Heart right ventricle (tissue), 16 donors: ENCODE results near the gene HOPX. TPM values are rescaled to one million over a fixed set of nuclear protein-coding genes. Genes with fewer than 3 reads are reported as not detected.
A peak's percentile ranks its signal among the peaks of the same experiment; 100 is the strongest.
"Not testable (repeated sequence)": the region's sequence is repeated elsewhere in the genome, so short reads cannot be mapped to it uniquely, and the experiment has no call there.

Experiments used
- ATAC-seq, 8 donors: fragments of 200-7000 bp; cut with Tn5 transposase; one replicate each; pipeline ENCODE4 v1.9.1; 2020; ENCODE audit warnings: mild to moderate bottlenecking in 8 of 8, moderate library complexity in 8 of 8, moderate number of reproducible peaks in 1 of 8
- DNase-seq, 2 donors: peaks; one replicate each; pipeline ENCODE4 v3.0.0-alpha.2; 2020
- H3K27ac ChIP-seq, 10 donors: fragments of 200-600 bp; sonication (generic) in 2 of 10; one replicate each; pipeline versions ENCODE4 v1.5.0 to v1.8.0; 2020 to 2022; ENCODE audit warnings: mild to moderate bottlenecking in 3 of 10
- H3K27me3 ChIP-seq, 7 donors: fragments of 200-600 bp; one replicate each; pipeline ENCODE4 v1.8.0; 2021 to 2022; ENCODE audit warnings: mild to moderate bottlenecking in 2 of 7
- H3K36me3 ChIP-seq, 9 donors: fragments of 200-600 bp; sonication (generic) in 1 of 9; one replicate each; pipeline versions ENCODE4 v1.5.0 to v1.8.0; 2020 to 2022; ENCODE audit warnings: mild to moderate bottlenecking in 2 of 9
- H3K4me1 ChIP-seq, 9 donors: fragments of 200-600 bp; sonication (generic) in 1 of 9; one replicate each; pipeline versions ENCODE4 v1.5.0 to v1.8.0; 2020 to 2022; ENCODE audit warnings: mild to moderate bottlenecking in 4 of 9
- H3K4me3 ChIP-seq, 10 donors: fragments of 200-600 bp; sonication (generic) in 2 of 10; one replicate each; pipeline versions ENCODE4 v1.5.0 to v1.8.0; 2020 to 2022; ENCODE audit warnings: mild to moderate bottlenecking in 7 of 10, moderate library complexity in 2 of 10
- H3K9me3 ChIP-seq, 11 donors: fragments of 200-600 bp in 10 of 11; sonication (generic) in 2 of 11; one replicate each; pipeline versions ENCODE4 v1.5.0 to v1.8.0; 2013 to 2022; ENCODE audit warnings: mild to moderate bottlenecking in 2 of 11, control low read depth in 1 of 11, moderate library complexity in 1 of 11
- WGBS, 2 donors: extraction: QIAGEN DNeasy Blood & Tissue Kit; methylation state at CpG; one replicate each; pipeline ENCODE4 v1.1.7; 2013; ENCODE audit warnings: inconsistent platforms in 1 of 2; 5-methylcytosine and 5-hydroxymethylcytosine counted together
- intact Hi-C, 10 donors: fragments of 100-400 bp; cut with DNase I; formaldehyde crosslinking; loops; one replicate each; pipeline versions ENCODE4 v1.11.1 to v1.14.2; 2022
- polyA plus RNA-seq, 2 donors: library from polyadenylated mRNA; stranded (reverse); fragments of 200-250 nt; gene quantifications; one replicate each; pipeline ENCODE4 v1.2.3, GENCODE V29; 2013
- total RNA-seq, 10 donors: library from RNA; stranded (reverse); fragmentation: NEBNext Ultra II Directional in 3 of 10; extraction: Animal tissue kit (Norgen Biotek cat#: 25700) in 3 of 10; gene quantifications; one replicate each; pipeline versions ENCODE4 v1.2.1 to v1.2.4, GENCODE V29; 2021 to 2023
- TF ChIP-seq, protein P1 (sequence below), 9 donors: fragments of 200-600 bp; sonication (generic) in 2 of 9; IDR thresholded peaks; one replicate each; pipeline versions ENCODE4 v1.5.0 to v1.8.0; 2021 to 2022; ENCODE audit warnings: antibody characterized with exemption in 9 of 9, mild to moderate bottlenecking in 5 of 9, moderate library complexity in 1 of 9
- donor health status: Arrhythmogenic right ventricular cardiomyopathy.
- donor health status: ischemic (EF 13 %, LVEDD 7.1; RV severe dilation, severe dysfunction).
- donor health status: healthy with polysubstance abuse.
- donor health status: DM: no; HTN: yes; CAD: no.
- donor health status: DM: no; HTN: no; CAD: no.
- donor health status: ischemic (EF 25% LVEDD 6.9; RV normal size, moderate dysfunction).
- donor health status: ischemic (EF 25% LVEDD 5.7; RV mildly dilated, moderate dysfunction).
- donor health status: healthy.
- donor health status: DM: yes; HTN: yes; CAD: no.
- donor health status: Ischemic cardiomyopathy.
- donor health status: ischemic (EF 35%, LVEDD 5.7; RV mildly dilated, moderate dysfunction).
- donor health status: nonischemic (EF 11% LVEDD 7.7; RV severe dilation, severe dysfunction).
- donor health status: DM: yes; HTN: yes; CAD: no.
- donor health status: PGD.
- donor health status: ischemic (EF 29% LVEDD 5.4; RV normal size, mild dysfunction).
- donor health status: nonischemic (EF 23%, LVEDD 6.1; RV moderate dilation, normal function).

HOPX gene
- total and polyA plus RNA-seq, 12 donors, result 0.39 to 90.9 (median 10.4) TPM

DNA sequence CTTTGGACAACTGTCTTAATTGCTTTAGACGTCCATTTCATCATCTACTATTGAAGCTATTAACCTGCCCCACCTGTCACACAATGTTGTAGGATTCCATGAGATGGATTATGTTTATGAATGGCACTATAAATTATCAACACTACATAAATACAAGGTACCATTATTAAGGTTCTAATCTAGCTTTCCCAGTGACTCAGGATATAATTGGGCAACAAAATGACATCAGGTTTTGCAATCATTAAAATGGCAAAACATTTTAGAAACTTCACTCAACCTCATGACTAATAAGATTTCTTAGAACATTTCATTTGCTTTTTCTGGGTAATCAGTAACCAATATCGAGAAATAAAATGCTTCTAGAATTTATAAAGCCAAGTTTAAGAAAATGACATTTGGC lies 9.2 kb downstream of the HOPX start:
- DNase-seq (no peak), ATAC-seq (no peak)
- H3K27ac ChIP-seq, result no peak overlapping the region
- no peaks in the 10 kb centered on the region for H3K36me3 ChIP-seq
- H3K4me1 ChIP-seq, result peaks cover 0 to under 1% (median 0%) of the 10 kb centered on the region in 9 donors
- H3K27me3 ChIP-seq, result peaks cover 0 to 7% (median 0%) of the 10 kb centered on the region in 7 donors
- intact Hi-C loops, result no loop called here
- 85 to 94% methylated on average over 2 of the region's 2 CpGs for WGBS, 2 donors
- H3K9me3 ChIP-seq, result peaks cover 0 to 12% (median 0%) of the 10 kb centered on the region in 11 donors
- H3K4me3 ChIP-seq, result no peak overlapping the region
- TF ChIP-seq, protein P1, sequence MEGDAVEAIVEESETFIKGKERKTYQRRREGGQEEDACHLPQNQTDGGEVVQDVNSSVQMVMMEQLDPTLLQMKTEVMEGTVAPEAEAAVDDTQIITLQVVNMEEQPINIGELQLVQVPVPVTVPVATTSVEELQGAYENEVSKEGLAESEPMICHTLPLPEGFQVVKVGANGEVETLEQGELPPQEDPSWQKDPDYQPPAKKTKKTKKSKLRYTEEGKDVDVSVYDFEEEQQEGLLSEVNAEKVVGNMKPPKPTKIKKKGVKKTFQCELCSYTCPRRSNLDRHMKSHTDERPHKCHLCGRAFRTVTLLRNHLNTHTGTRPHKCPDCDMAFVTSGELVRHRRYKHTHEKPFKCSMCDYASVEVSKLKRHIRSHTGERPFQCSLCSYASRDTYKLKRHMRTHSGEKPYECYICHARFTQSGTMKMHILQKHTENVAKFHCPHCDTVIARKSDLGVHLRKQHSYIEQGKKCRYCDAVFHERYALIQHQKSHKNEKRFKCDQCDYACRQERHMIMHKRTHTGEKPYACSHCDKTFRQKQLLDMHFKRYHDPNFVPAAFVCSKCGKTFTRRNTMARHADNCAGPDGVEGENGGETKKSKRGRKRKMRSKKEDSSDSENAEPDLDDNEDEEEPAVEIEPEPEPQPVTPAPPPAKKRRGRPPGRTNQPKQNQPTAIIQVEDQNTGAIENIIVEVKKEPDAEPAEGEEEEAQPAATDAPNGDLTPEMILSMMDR (IDR thresholded peaks at IDR 0.05), result no peak

DNA sequence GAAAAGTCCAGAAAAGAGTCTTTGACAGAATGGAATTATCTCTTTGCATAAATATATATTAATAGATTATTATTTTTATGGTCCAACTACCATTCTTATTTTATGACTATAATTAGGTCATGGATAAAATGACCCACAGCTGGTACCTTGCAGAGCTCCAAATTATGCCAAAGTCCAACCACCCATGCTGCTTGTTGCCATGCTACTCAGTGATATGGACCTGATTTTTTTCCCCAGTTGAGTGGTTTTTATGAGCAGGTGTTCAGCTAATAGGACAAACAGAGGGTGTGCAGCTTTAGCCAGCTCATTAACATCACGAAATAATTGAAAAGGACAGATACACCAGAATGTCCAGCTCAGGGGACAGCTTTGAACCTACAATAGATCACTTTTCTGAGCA lies 9.7 kb downstream of the HOPX start:
- H3K27ac ChIP-seq, result no peak overlapping the region
- no peaks in the 10 kb centered on the region for H3K4me1 ChIP-seq
- no peak overlapping the region for H3K4me3 ChIP-seq
- ATAC-seq (no peak), DNase-seq (no peak)
- TF ChIP-seq, protein P1 (IDR thresholded peaks at IDR 0.05), result no peak
- peaks cover 0 to 12% (median 0%) of the 10 kb centered on the region in 11 donors for H3K9me3 ChIP-seq
- peaks cover 0 to 7% (median 0%) of the 10 kb centered on the region in 7 donors for H3K27me3 ChIP-seq
- no peaks in the 10 kb centered on the region for H3K36me3 ChIP-seq
- intact Hi-C loops, result no loop called here
- 92 to 94% methylated on average over 1 of the region's 1 CpG for WGBS, 2 donors

DNA sequence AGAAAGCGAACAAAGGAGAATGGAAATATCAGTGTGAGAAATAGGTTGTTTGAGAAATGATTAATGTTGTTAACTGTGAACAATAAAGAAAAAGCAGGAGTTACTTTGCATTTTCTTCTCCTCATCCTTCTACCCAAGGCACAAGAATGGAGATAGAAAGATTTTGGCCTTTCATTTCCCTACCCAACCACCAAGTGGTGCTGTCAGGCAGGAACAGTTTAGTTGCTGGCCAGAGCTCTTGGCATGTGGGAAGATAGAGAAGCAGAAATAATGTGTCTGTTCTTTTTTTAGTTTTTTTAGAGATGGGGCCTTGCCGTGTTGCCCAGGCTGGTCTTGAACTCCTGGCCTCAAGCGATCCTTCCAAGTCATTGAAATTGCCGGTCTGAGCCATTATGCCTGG lies 12.8 kb downstream of the HOPX start:
- no peaks in the 10 kb centered on the region for H3K4me1 ChIP-seq
- TF ChIP-seq, protein P1 (IDR thresholded peaks at IDR 0.05), result peak in 5 of 9 donors; percentile 5 to 36 (median 19)
- H3K27me3 ChIP-seq, result peaks cover 0 to 11% (median 3%) of the 10 kb centered on the region in 7 donors
- no peak for ATAC-seq
- WGBS, 2 donors, result 91 to 96% methylated on average over 4 of the region's 4 CpGs
- no peak overlapping the region for H3K27ac ChIP-seq
- no peaks in the 10 kb centered on the region for H3K36me3 ChIP-seq
- H3K4me3 ChIP-seq, result no peak overlapping the region
- intact Hi-C loops, result loop anchor here in 1 of 10 donors (10.0 kb wide), 1 partner anchor 127 kb away; no protein-coding TSS in a partner anchor
- no peak for DNase-seq
- H3K9me3 ChIP-seq, result peaks cover 0 to 12% (median 0%) of the 10 kb centered on the region in 11 donors

DNA sequence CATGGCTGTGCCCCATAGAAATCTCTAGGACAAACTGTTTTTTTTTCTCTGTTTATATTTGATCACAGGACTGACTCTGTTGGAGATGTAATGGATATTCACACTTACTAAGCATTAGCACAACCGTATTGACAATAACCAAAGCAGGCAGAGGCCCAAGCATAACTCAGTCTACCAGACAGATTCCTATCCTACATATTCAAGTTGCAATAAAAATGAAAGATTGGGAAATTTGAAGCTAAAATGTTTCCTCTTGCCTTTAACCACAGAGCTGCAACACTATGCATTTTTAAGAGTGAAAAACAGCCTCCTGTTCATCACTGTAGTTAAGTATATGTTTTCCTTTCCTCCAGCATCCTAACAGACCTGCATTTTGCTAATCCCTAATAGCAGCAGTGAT lies 13.7 kb downstream of the HOPX start:
- not testable (repeated sequence) for H3K4me1 ChIP-seq, H3K4me3 ChIP-seq, H3K36me3 ChIP-seq, ATAC-seq, DNase-seq, H3K27ac ChIP-seq
- WGBS, 2 donors, result 68 to 79% methylated on average over 1 of the region's 1 CpG
- intact Hi-C loops, result loop anchor here in 1 of 10 donors (10.0 kb wide), 1 partner anchor 127 kb away; no protein-coding TSS in a partner anchor
- Histone ChIP-seq H3K27me3 (peaks cover 0 to 11% (median 3%) of the 10 kb centered on the region in 7 donors), H3K9me3 (peaks cover 0 to 12% (median 0%) of the 10 kb centered on the region in 11 donors)

DNA sequence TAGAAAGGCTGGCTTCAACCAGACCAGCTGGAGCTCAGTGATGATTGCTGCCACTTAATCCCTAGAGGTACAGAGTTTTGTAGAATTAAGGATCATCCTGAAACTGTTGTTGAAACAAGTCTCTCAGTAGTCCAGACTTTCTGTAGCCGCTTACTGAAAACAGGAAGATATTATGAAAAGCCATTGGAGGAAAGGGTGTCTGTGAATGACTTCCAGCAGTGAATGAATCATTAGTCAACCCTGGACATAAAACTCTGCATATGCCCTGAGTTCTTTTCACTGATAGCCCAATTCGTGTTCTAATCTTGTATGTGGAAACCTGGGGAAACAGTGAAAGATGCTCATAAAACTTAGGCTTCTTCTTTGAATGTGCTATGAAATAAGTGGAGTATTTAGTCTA lies 14.8 kb downstream of the HOPX start:
- Histone ChIP-seq H3K4me1 (peaks cover 0 to 4% (median 0%) of the 10 kb centered on the region in 9 donors), H3K36me3 (no peaks in the 10 kb centered on the region), H3K27me3 (peaks cover 0 to 10% (median 3%) of the 10 kb centered on the region in 7 donors), H3K9me3 (peaks cover 0 to 12% (median 0%) of the 10 kb centered on the region in 11 donors), H3K27ac (no peak overlapping the region), H3K4me3 (no peak overlapping the region)
- no peak for ATAC-seq
- intact Hi-C loops, result loop anchor here in 1 of 10 donors (10.0 kb wide), 1 partner anchor 129 kb away; no protein-coding TSS in a partner anchor
- WGBS, 2 donors, result 63 to 69% methylated on average over 2 of the region's 2 CpGs
- DNase-seq, result no peak
- TF ChIP-seq, protein P1 (IDR thresholded peaks at IDR 0.05), result no peak
